NCI-H2081 (cell line): Measurements from ENCODE around the gene ENTREP3.
"Not testable (repeated sequence)": the region's sequence is repeated elsewhere in the genome, so short reads cannot be mapped to it uniquely, and the experiment has no call there.

Source experiments
- DNase-seq, 2 experiments: peaks; one replicate each; lab custom pipeline; 2025; lab: John Stamatoyannopoulos, UW

The ENTREP3 gene

GRCh38 chr1:155250633-155251449 lies 4.4 kb downstream of the ENTREP3 start:
- DNase-seq: peak; percentile 95 to 96

- no peak for DNase-seq
Observed at GRCh38 chr1:155250246-155250632, 5.0 kb downstream of the ENTREP3 start.

- DNase-seq: no peak
Observed at GRCh38 chr1:155247667-155248553, 7.4 kb downstream of the ENTREP3 start.

GRCh38 chr1:155246796-155247195 lies 8.5 kb downstream of the ENTREP3 start:
- not testable (repeated sequence) for DNase-seq

GRCh38 chr1:155245163-155245524 lies 10.1 kb downstream of the ENTREP3 start:
- DNase-seq: no peak

- peak; percentile 98 for DNase-seq
Observed at GRCh38 chr1:155244368-155245162, 10.7 kb downstream of the ENTREP3 start.

- DNase-seq: no peak
Observed at GRCh38 chr1:155242805-155243358, 12.4 kb downstream of the ENTREP3 start.

GRCh38 chr1:155241841-155242264 lies 13.4 kb downstream of the ENTREP3 start:
- no peak for DNase-seq

GRCh38 chr1:155241069-155241679 lies 14.1 kb downstream of the ENTREP3 start:
- peak; percentile 62 to 89 for DNase-seq

GRCh38 chr1:155236451-155236850 lies 18.8 kb downstream of the ENTREP3 start:
- DNase-seq: no peak

- not testable (repeated sequence) for DNase-seq
Observed at GRCh38 chr1:155235375-155235774, 19.9 kb downstream of the ENTREP3 start.

GRCh38 chr1:155233502-155233901 lies 21.8 kb downstream of the ENTREP3 start:
- not testable (repeated sequence) for DNase-seq

- not testable (repeated sequence) for DNase-seq
Observed at GRCh38 chr1:155232001-155232978, 23.0 kb downstream of the ENTREP3 start.

GRCh38 chr1:155231302-155231701 lies 24.0 kb downstream of the ENTREP3 start:
- DNase-seq: not testable (repeated sequence)

GRCh38 chr1:155228096-155228427 lies 27.2 kb downstream of the ENTREP3 start:
- no peak for DNase-seq

- peak; percentile 100 for DNase-seq
Observed at GRCh38 chr1:155227261-155228095, 27.8 kb downstream of the ENTREP3 start.

GRCh38 chr1:155226910-155227260 lies 28.4 kb downstream of the ENTREP3 start:
- DNase-seq: peak; percentile 53 to 77

- peak; percentile 78 to 79 for DNase-seq
Observed at GRCh38 chr1:155226188-155226909, 28.9 kb downstream of the ENTREP3 start.

- not testable (repeated sequence) for DNase-seq
Observed at GRCh38 chr1:155225404-155225759, 29.9 kb downstream of the ENTREP3 start.
